Measurements from ENCODE around the gene CDCP1. TPM values are rescaled to one million over a fixed set of nuclear protein-coding genes. Genes with fewer than 3 reads are reported as not detected.

CDCP1 gene
- polyA plus RNA-seq, 1 donor = 1.2 TPM

GRCh38 chr3:45113625-45114050, 32.5 kb downstream of the CDCP1 start:
- no peak for DNase-seq

GRCh38 chr3:45112939-45113338, 33.2 kb downstream of the CDCP1 start:
- DNase-seq = no peak

GRCh38 chr3:45110509-45110833, 35.7 kb downstream of the CDCP1 start:
- DNase-seq = no peak

DNA sequence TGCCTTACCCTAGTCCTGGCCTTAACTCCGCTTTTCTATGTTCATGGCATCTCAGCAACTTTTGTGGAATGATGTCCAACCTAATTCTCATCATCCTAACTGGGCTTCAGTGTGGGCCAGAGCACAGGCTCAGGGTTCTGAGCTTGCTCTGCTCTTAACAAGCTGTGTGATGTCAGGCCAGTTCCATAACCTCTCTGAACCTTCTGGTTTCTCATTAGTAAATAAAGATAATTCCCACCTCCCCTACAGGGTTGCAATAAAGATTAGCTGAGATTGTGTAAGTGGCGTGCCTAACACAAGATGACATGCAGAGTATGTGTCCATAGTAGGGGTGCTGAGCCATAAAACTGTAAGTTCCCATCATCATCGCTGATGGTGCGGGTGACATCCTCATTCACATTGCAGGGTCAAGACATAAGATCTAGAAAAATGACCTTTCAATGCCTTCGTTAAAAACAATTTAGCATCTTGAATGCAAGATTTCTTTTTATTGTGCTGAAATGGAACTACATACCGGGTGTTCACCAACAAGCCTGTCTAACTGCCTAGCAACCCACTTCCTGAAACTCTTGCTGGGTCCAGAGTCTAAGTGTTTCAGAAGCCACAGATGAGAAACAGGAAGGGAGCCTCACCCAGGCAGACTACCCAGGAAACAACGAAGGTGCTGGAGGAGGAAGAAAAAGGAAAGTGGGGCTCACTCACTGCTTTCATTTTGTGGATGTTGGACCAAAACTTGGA, 36.2 kb downstream of the CDCP1 start:
- DNase-seq = no peak

GRCh38 chr3:45106874-45107273, 39.3 kb downstream of the CDCP1 start:
- DNase-seq = no peak

GRCh38 chr3:45105855-45106671, 40.1 kb downstream of the CDCP1 start:
- no peak for DNase-seq

DNA sequence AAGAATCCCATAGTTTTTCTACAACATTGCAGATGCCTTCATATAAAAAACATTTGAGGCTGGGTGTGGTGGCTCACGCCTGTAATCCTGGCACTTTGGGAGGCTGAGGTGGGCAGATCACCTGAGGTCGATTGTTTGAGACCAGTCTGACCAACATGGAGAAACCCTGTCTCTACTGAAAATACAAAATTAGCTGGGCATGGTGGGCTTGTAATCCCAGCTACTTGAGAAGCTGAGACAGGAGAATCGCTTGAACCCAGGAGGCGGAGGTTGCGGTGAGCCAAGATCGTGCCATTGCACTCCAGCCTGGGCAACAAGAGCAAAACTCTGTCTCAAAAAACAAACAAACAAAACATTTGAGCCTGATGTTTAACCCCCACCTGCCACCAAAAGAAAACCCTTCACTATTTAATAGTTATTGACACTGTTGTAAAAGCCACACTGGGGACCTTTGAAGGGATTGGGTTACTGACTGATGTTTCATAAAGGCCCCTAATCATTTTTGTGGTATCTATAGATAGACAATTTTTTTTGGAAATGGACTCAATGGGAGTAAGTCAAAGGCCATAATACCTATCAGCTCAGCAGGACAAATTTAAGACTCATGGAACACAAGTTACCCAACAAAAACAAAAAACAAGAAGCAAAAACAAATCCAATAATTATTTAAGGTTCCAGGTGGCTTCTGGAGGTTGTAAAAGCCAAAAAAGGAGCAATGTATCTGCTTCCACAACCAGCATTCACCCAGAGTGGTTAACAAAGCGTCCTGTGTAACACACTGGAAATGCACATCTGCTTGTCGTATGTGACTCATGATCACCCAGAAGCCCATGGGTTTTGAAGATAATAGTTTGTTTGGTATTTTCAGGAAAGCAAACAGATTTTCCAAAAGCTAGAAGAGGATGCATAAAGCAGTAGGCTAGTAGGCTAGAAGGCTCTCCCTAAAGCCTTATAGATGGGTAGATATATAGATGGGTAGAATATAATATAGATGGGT, 41.2 kb downstream of the CDCP1 start:
- no peak for DNase-seq

DNA sequence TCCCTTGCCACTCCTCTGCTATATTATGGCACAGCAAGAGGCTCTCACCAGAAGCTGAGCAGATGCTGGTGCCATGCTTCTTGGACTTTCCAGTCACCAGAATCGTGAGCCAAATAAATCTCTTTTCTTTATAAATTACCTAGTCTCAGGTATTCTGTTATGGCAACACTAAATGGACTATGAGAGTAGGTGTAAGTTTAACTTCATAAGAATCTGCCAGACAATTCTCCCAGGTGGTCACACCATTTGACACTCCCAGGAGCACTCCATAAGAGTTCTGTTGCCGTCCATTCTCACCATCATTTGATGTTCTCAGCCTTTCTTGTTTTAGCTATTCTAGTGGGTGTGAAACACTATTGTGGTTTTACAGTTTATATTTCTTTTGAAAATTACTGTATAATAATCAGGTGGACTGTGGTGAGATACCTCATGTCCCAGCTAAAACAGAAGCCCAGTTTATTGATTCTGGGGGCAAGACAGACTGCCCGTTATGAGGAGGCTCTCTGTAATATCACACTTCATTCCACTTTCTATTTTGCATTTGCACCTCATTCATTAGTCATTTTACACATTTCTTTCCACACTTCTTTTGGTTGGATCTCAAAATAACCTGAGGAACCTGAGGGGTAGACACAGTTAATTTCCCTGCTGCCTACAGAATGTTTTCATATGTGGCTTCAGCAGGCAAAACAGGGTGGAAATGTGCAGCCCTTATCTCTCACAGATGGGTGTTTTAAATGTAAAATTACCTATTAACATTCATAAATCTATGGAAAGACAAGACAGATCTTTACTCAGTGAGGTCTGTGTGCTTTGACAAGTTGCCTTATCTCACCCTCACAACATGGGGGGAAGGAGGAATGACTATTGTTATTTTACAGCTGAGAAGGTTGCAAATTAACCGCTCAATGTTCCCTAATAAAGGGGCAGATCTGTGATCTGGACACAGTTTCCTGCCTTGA, 42.1 kb downstream of the CDCP1 start:
- DNase-seq = no peak

DNA sequence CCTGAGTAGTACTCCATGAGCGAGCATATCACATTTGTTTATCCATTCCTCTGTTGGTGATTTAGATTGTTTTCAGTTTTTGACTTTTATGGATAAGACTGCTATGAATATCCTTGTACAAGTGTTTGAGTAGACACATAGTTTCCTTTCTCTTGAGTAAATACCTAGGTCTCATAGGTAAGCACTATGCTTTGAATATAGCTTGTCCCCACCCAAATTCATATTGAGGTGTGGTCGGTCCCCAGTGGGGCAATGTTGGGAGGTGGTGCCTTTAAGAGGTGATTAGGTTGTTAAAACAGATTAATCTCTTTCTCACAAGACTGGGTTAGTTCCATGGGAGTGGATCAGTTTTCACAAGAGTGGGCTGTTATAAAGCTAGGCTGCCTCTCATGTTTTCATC, 42.8 kb downstream of the CDCP1 start:
- DNase-seq = no peak

- DNase-seq = no peak
Observed at GRCh38 chr3:45100981-45101407, 45.2 kb downstream of the CDCP1 start.

DNA sequence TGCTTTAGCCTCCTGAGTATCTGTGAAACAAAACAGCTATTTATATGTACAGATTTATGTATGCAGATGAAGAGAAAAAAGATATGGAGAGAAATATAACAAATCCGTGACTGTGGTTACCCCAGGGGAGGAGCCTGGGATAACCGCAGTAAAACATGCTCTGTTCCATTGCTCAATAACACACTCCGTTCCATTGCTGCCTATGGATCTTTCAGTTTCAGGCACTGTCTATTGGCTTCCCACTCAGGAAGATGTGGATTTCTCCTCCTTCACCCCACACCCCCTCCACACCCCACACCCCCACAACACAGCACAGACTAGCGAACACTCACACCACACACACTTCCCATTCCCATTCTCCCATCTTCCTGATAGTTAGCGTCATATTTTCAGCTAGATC, 47.9 kb downstream of the CDCP1 start:
- no peak for DNase-seq

GRCh38 chr3:45097296-45097883, 48.8 kb downstream of the CDCP1 start:
- DNase-seq = no peak

- DNase-seq = no peak
Observed at GRCh38 chr3:45095916-45096526, 50.2 kb downstream of the CDCP1 start.

DNA sequence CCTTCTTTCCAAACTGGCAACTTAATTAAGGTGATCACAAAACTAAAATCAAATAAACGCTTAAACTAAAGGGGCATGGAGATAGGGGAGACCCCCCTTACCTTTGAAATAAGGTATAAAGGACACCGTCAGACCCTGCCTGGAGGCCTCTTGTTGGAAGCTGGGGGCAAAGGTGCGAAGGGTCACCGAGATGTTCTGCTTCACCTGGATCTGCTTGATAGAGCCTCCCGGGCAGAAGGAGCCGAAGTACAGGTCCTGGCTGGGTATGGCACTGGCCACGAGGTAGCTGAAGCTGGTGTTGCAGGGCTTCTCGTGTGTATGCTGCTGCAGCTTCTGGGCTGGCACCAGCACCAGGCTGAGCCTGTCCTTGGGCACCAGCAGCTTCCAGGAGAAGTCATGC, 53.0 kb downstream of the CDCP1 start:
- no peak for DNase-seq

DNA sequence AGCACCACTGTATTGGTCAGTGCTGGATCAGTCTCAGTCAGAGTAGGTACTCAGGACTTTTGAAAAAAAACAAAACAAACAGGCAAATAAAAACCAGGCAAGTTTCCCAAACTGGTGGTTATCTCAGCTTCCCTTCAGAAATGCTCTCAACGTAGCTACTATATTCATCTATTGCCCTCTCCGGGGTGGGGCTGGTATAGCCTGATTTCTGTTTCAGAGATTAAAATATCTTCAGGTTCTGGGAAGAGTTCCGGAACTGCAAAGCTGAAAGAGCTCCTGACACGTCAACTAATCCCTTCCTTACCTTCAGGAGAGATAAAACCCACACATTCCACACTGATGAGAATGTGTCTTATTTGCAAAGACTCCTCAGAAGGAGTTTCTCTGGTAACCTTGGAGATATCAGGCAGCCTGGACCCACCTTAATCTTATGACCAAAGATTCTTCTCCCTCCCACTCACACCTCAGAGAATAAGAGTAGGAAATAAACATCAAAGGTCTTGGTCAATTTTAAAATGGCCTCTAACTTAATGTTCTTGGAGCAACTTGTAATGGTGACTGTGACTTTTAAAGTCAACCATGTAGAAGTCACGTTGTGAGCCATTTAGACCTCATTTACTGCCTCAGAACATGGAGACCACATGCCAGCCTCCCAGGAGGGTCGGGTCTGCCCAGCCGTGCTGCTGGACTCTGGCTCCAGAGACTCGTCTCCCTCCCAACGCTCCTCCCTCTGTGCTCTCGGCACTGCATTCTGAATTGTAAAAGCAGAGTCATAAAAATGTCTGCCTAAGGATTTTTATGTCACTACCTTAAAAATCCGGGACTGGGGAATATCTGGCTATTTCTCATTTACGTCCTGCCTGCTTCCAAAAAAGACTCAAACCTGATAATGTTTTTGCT, 53.8 kb downstream of the CDCP1 start:
- DNase-seq = no peak

DNA sequence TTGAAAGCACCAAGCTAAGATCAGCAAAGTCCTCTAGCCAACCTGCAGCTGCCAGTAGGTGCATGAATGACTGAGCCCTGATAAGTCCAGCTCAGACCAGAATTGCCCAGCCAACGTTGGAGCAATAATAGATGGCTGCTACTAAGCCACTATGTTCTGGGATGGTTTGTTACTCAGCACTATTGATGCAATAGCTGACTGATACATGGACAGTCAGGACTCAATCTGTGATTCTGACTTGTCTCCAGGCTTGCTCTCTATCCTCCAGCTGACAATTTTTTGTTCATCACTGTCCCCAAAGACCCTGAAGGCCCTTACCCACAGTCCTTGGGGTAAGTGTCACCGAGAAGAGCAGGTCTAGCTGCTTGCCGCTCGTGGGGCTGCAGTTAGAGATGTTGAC, 55.3 kb downstream of the CDCP1 start:
- no peak for DNase-seq

- DNase-seq = no peak
Observed at GRCh38 chr3:45088543-45089358, 57.4 kb downstream of the CDCP1 start.

DNA sequence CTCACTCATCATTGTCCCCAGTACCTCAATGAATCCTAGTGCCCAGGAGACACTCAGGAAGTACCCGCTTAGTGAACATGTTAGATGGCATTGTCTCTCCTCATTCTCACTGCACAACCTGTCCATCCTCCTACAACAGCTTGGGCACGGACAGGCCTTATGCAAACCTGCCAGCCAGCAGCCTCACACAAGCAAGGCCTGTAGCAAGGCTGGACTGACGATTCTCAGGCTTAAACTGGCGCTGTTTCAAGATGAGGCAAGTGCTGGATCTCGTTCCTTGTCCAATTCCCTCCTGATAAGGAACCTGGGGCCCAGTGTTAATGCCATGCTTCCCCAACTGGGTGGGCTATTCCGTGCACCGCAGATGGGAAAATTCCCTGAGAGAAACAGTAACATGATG, 59.0 kb downstream of the CDCP1 start:
- no peak for DNase-seq

Measured in left kidney (tissue), 2 donors.